ENCODE measurements around the gene HOXA3. TPM values are rescaled to one million over a fixed set of nuclear protein-coding genes. Genes with fewer than 3 reads are reported as not detected.

The HOXA3 gene
- total RNA-seq, 1 donor from 2014 or later: not detected

DNA sequence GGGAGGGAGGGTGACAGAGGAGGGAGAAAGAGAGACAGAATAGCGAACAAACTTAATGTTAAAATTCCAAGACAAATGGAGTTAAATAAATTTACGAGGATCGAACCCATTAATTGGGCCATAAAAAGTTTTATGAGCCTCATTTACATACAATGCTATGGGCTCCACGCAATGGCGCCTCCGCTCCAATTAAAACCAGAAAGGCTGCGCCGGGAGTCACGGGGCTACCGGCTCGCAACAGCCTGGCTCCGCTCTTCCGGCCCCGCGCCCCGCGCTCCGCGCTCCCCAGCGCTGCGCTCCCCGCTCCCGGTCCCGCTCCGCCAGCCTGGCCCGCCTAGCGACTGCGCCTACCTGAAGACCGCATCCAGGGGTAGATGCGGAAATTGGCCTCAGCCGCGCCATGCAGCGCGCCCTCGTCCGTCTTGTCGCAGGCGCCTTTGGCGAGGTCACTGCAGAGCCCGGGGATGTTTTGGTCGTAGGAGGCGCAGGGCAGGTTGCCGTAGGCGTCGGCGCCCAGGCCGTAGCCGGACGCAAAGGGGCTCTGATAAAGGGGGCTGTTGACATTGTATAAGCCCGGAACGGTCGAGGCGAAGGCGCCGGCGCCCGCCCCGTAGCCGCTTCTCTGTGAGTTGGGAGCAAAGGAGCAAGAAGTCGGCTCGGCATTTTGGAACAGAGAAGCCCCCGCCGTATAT, 3.6 kb upstream of the HOXA3 start:
- Histone ChIP-seq H3K27me3 (peaks cover 100% of the 10 kb centered on the region), H3K4me2 (peak overlapping the region; percentile 53), H3K9ac (no peak overlapping the region), H3K4me1 (no peaks in the 10 kb centered on the region), H3K36me3 (no peaks in the 10 kb centered on the region), H2AFZ (replicated peaks) (no peak overlapping the region), H3K9me3 (ENCODE audit: low read depth) (no peaks in the 10 kb centered on the region), H3K4me3 (peak overlapping the region; percentile 18), H4K20me1 (ENCODE audit: low read depth) (peaks cover 74% of the 10 kb centered on the region), H3K79me2 (ENCODE audit: low read depth) (no peaks in the 10 kb centered on the region), H3F3A (ENCODE audit: low read depth) (no peaks in the 10 kb centered on the region), H3K27ac (no peak overlapping the region)
- Mint-ChIP-seq H3K36me3 (peaks cover 4% of the 10 kb centered on the region), H3K27me3 (ENCODE audit: insufficient read depth, low read depth) (peaks cover 93% of the 10 kb centered on the region), H3K27ac (no peak overlapping the region), H3K4me1 (peaks cover 10% of the 10 kb centered on the region), H3K4me3 (peak overlapping the region; percentile 68), H3K9me3 (peaks cover 23% of the 10 kb centered on the region)
- TF ChIP-seq, protein P1, sequence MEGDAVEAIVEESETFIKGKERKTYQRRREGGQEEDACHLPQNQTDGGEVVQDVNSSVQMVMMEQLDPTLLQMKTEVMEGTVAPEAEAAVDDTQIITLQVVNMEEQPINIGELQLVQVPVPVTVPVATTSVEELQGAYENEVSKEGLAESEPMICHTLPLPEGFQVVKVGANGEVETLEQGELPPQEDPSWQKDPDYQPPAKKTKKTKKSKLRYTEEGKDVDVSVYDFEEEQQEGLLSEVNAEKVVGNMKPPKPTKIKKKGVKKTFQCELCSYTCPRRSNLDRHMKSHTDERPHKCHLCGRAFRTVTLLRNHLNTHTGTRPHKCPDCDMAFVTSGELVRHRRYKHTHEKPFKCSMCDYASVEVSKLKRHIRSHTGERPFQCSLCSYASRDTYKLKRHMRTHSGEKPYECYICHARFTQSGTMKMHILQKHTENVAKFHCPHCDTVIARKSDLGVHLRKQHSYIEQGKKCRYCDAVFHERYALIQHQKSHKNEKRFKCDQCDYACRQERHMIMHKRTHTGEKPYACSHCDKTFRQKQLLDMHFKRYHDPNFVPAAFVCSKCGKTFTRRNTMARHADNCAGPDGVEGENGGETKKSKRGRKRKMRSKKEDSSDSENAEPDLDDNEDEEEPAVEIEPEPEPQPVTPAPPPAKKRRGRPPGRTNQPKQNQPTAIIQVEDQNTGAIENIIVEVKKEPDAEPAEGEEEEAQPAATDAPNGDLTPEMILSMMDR (IDR thresholded peaks at IDR 0.05): no peak
- TF ChIP-seq EZH2 (IDR thresholded peaks at IDR 0.05) (peak; percentile 96), EZH2phosphoT487 (IDR thresholded peaks at IDR 0.05) (peak; percentile 96)
- DNase-seq (ENCODE audit: low spot score): peak; percentile 47

DNA sequence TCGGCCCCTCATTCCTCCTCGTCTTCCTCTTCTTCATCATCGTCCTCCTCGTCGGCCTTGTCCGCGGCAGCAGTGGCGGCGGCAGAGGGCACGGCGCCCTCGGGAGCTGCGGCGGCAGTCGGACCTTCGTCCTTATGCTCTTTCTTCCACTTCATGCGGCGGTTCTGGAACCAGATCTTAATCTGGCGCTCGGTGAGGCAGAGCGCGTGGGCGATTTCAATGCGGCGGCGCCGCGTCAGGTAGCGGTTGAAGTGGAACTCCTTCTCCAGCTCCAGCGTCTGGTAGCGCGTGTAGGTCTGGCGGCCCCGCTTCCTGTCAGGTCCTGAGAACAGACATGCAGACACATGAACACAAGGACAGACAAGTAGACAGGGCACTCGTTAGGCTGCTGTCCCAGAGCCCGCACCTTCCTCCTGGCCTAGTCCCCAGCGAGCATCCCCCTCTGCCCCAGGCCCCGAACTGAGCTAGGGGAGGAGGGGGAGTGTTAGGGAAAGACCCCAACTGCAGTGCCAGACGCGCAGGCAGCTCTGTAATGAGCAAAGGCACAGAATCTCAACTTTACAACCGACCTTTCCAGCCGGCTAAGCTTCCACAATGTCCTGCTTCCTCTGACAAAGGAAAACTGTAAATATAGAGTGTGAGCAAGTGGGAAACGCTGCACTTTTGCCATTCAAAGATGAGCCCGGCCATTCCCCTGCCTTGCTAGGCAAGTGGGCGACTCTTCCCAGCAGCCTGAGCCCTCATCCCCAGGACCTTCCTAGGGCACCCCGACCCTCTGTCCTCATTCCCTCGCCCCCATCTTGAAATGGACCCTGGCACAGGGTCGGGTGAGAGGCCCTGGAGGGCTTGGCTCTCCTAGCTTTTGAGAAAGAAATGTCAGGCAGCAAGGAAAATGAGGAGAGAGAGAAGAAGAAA, 2.8 kb upstream of the HOXA3 start:
- Mint-ChIP-seq H3K4me3 (no peak overlapping the region), H3K36me3 (peaks cover 4% of the 10 kb centered on the region), H3K4me1 (peaks cover 10% of the 10 kb centered on the region), H3K27me3 (ENCODE audit: insufficient read depth, low read depth) (peaks cover 95% of the 10 kb centered on the region), H3K27ac (no peak overlapping the region), H3K9me3 (peaks cover 23% of the 10 kb centered on the region)
- Histone ChIP-seq H3K4me3 (no peak overlapping the region), H3K4me2 (no peak overlapping the region), H3K4me1 (no peaks in the 10 kb centered on the region), H3K27ac (no peak overlapping the region), H2AFZ (replicated peaks) (no peak overlapping the region), H3K27me3 (peaks cover 100% of the 10 kb centered on the region), H4K20me1 (ENCODE audit: low read depth) (peaks cover 74% of the 10 kb centered on the region), H3K36me3 (no peaks in the 10 kb centered on the region), H3K79me2 (ENCODE audit: low read depth) (no peaks in the 10 kb centered on the region), H3F3A (ENCODE audit: low read depth) (no peaks in the 10 kb centered on the region), H3K9me3 (ENCODE audit: low read depth) (no peaks in the 10 kb centered on the region), H3K9ac (no peak overlapping the region)
- no peak for DNase-seq (ENCODE audit: low spot score)
- TF ChIP-seq EZH2 (IDR thresholded peaks at IDR 0.05) (peak; percentile 97), EZH2phosphoT487 (IDR thresholded peaks at IDR 0.05) (peak; percentile 92)
- TF ChIP-seq, protein P1 (IDR thresholded peaks at IDR 0.05): no peak

DNA sequence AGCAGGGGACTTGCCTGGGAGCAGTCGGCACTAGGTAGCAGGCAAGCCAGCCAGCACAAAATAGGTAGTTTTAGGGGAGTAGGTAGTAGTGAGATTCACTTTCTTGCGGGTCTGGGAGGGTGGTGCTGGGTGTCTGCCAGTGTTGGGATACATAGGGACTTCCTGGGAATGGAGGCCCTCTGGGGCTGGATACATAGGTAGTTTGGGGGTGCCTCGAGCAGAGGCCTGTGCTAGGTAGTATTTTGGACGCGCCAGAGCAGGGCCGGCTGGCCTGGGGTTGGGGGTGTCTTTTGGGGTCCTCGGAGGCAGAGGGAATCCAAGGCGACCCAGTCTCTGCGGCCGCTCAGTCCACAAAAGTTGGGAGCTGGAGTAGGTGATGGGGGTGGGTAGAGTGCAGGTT, 2.0 kb upstream of the HOXA3 start:
- Histone ChIP-seq H3K27ac (no peak overlapping the region), H3F3A (ENCODE audit: low read depth) (no peaks in the 10 kb centered on the region), H4K20me1 (ENCODE audit: low read depth) (peaks cover 79% of the 10 kb centered on the region), H3K79me2 (ENCODE audit: low read depth) (no peaks in the 10 kb centered on the region), H3K27me3 (peaks cover 100% of the 10 kb centered on the region), H3K4me2 (no peak overlapping the region), H3K4me1 (no peaks in the 10 kb centered on the region), H3K9ac (no peak overlapping the region), H2AFZ (replicated peaks) (no peak overlapping the region), H3K36me3 (no peaks in the 10 kb centered on the region), H3K4me3 (no peak overlapping the region), H3K9me3 (ENCODE audit: low read depth) (no peaks in the 10 kb centered on the region)
- peaks cover 23% of the 10 kb centered on the region for H3K9me3 Mint-ChIP-seq
- H3K27ac Mint-ChIP-seq: no peak overlapping the region
- H3K36me3 Mint-ChIP-seq: peaks cover 4% of the 10 kb centered on the region
- no peak for TF ChIP-seq EZH2 (IDR thresholded peaks at IDR 0.05)
- TF ChIP-seq, protein P1 (IDR thresholded peaks at IDR 0.05): no peak
- TF ChIP-seq EZH2phosphoT487 (IDR thresholded peaks at IDR 0.05): no peak
- H3K4me1 Mint-ChIP-seq: peaks cover 10% of the 10 kb centered on the region
- no peak overlapping the region for H3K4me3 Mint-ChIP-seq
- DNase-seq (ENCODE audit: low spot score): no peak
- peaks cover 95% of the 10 kb centered on the region for H3K27me3 Mint-ChIP-seq (ENCODE audit: insufficient read depth, low read depth)

Data from neural progenitor cell (in vitro differentiated cells).